ENCODE results near the gene MAST4.

MAST4 gene

GRCh38 chr5:66603164-66603563 is 7.0 kb downstream of the MAST4 start:
- DNase-seq (ENCODE audit: extremely low read depth in 1 of 2, low read depth in 1 of 2): no peak

- no peak for DNase-seq (ENCODE audit: extremely low read depth in 1 of 2, low read depth in 1 of 2)
These were observed 7.7 kb downstream of the MAST4 start for GRCh38 chr5:66603881-66604280.

GRCh38 chr5:66606713-66607112 is 10.5 kb downstream of the MAST4 start:
- no peak for DNase-seq (ENCODE audit: extremely low read depth in 1 of 2, low read depth in 1 of 2)

- no peak for DNase-seq (ENCODE audit: extremely low read depth in 1 of 2, low read depth in 1 of 2)
These were observed 12.3 kb downstream of the MAST4 start for GRCh38 chr5:66608501-66608900.

- no peak for DNase-seq (ENCODE audit: extremely low read depth in 1 of 2, low read depth in 1 of 2)
These were observed 13.4 kb downstream of the MAST4 start for GRCh38 chr5:66609615-66610014.

- DNase-seq (ENCODE audit: extremely low read depth in 1 of 2, low read depth in 1 of 2): no peak
These were observed 16.0 kb downstream of the MAST4 start for GRCh38 chr5:66612226-66612625.

- DNase-seq (ENCODE audit: extremely low read depth in 1 of 2, low read depth in 1 of 2): no peak
These were observed 18.9 kb downstream of the MAST4 start for GRCh38 chr5:66615136-66615535.

- DNase-seq (ENCODE audit: extremely low read depth in 1 of 2, low read depth in 1 of 2): no peak
These were observed 19.7 kb downstream of the MAST4 start for GRCh38 chr5:66615894-66616293.

- DNase-seq (ENCODE audit: extremely low read depth in 1 of 2, low read depth in 1 of 2): no peak
These were observed 20.5 kb downstream of the MAST4 start for GRCh38 chr5:66616520-66617225.

GRCh38 chr5:66617226-66617861 is 21.2 kb downstream of the MAST4 start:
- DNase-seq (ENCODE audit: extremely low read depth in 1 of 2, low read depth in 1 of 2): no peak

- DNase-seq (ENCODE audit: extremely low read depth in 1 of 2, low read depth in 1 of 2): no peak
These were observed 22.0 kb downstream of the MAST4 start for GRCh38 chr5:66617991-66618768.

- DNase-seq (ENCODE audit: extremely low read depth in 1 of 2, low read depth in 1 of 2): no peak
These were observed 24.5 kb downstream of the MAST4 start for GRCh38 chr5:66620711-66621110.

GRCh38 chr5:66621146-66621545 is 25.0 kb downstream of the MAST4 start:
- DNase-seq (ENCODE audit: extremely low read depth in 1 of 2, low read depth in 1 of 2): no peak

GRCh38 chr5:66621736-66622135 is 25.5 kb downstream of the MAST4 start:
- DNase-seq (ENCODE audit: extremely low read depth in 1 of 2, low read depth in 1 of 2): no peak

GRCh38 chr5:66628561-66628960 is 32.4 kb downstream of the MAST4 start:
- DNase-seq (ENCODE audit: extremely low read depth in 1 of 2, low read depth in 1 of 2): no peak

- no peak for DNase-seq (ENCODE audit: extremely low read depth in 1 of 2, low read depth in 1 of 2)
These were observed 33.3 kb downstream of the MAST4 start for GRCh38 chr5:66629446-66629845.

- DNase-seq (ENCODE audit: extremely low read depth in 1 of 2, low read depth in 1 of 2): no peak
These were observed 37.6 kb downstream of the MAST4 start for GRCh38 chr5:66633754-66634153.

- no peak for DNase-seq (ENCODE audit: extremely low read depth in 1 of 2, low read depth in 1 of 2)
These were observed 38.4 kb downstream of the MAST4 start for GRCh38 chr5:66634601-66635000.

- DNase-seq (ENCODE audit: extremely low read depth in 1 of 2, low read depth in 1 of 2): no peak
These were observed 41.8 kb downstream of the MAST4 start for GRCh38 chr5:66637994-66638393.

GRCh38 chr5:66639037-66639436 is 42.8 kb downstream of the MAST4 start:
- no peak for DNase-seq (ENCODE audit: extremely low read depth in 1 of 2, low read depth in 1 of 2)

GRCh38 chr5:66642538-66642937 is 46.3 kb downstream of the MAST4 start:
- no peak for DNase-seq (ENCODE audit: extremely low read depth in 1 of 2, low read depth in 1 of 2)

GRCh38 chr5:66643387-66643786 is 47.2 kb downstream of the MAST4 start:
- DNase-seq (ENCODE audit: extremely low read depth in 1 of 2, low read depth in 1 of 2): no peak
